ENCODE measurements around the gene NUDT3.

NUDT3 gene

DNA sequence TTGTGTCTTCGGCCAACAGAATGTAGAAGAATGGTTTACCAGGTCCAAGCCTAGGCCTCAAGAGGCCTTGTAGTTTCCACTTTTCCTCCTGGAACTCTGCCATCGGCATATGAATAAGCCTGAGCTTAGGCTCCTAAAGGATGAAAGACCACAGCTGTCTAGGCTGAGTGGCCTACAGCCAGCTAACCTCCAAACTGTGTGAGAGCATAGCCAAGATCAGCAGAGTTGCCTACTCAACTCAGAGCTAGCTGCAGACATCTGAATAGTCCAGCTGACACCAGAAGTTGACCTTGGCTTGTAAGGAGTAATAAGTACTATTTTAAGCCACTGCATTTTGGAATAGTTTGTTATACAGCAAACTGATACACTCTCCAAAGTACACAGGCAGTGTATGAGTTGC lies 91.1 kb downstream of the NUDT3 start:
- Histone ChIP-seq H3K4me1 (ENCODE audit: control insufficient read depth in 5 of 5, insufficient read depth in 5 of 5, low read length in 5 of 5) (peaks cover 0 to 17% (median 12%) of the 10 kb centered on the region in 5 donors), H3K4me3 (ENCODE audit: low read depth in 1 of 5, low read length in 5 of 5) (no peak overlapping the region), H3K9ac (ENCODE audit: low read length in 5 of 5) (no peak overlapping the region), H3K27ac (ENCODE audit: low read depth, low read length) (no peak overlapping the region), H3K9me3 (ENCODE audit: control insufficient read depth in 5 of 5, low read length in 5 of 5) (no peaks in the 10 kb centered on the region), H3K36me3 (ENCODE audit: control insufficient read depth in 5 of 5, insufficient read depth in 5 of 5, low read length in 5 of 5) (no peaks in the 10 kb centered on the region), H3K27me3 (ENCODE audit: control insufficient read depth in 5 of 5, insufficient read depth in 4 of 5, low read length in 5 of 5) (no peaks in the 10 kb centered on the region)

GRCh38 chr6:34300332-34300751 lies 92.1 kb downstream of the NUDT3 start:
- H3K27ac ChIP-seq (ENCODE audit: low read depth, low read length) = no peak overlapping the region
- peaks cover 0 to 11% (median 4%) of the 10 kb centered on the region in 5 donors for H3K4me1 ChIP-seq (ENCODE audit: control insufficient read depth in 5 of 5, insufficient read depth in 5 of 5, low read length in 5 of 5)
- no peaks in the 10 kb centered on the region for H3K9me3 ChIP-seq (ENCODE audit: control insufficient read depth in 5 of 5, low read length in 5 of 5)
- H3K27me3 ChIP-seq (ENCODE audit: control insufficient read depth in 5 of 5, insufficient read depth in 4 of 5, low read length in 5 of 5) = no peaks in the 10 kb centered on the region
- H3K36me3 ChIP-seq (ENCODE audit: control insufficient read depth in 5 of 5, insufficient read depth in 5 of 5, low read length in 5 of 5) = no peaks in the 10 kb centered on the region
- peak overlapping the region in 1 of 5 donors; percentile 35 for H3K9ac ChIP-seq (ENCODE audit: low read length in 5 of 5)
- H3K4me3 ChIP-seq (ENCODE audit: low read depth in 1 of 5, low read length in 5 of 5) = no peak overlapping the region

GRCh38 chr6:34298941-34299340 lies 93.5 kb downstream of the NUDT3 start:
- H3K4me3 ChIP-seq (ENCODE audit: low read depth in 1 of 5, low read length in 5 of 5) = no peak overlapping the region
- H3K9ac ChIP-seq (ENCODE audit: low read length in 5 of 5) = no peak overlapping the region
- peaks cover 0 to 11% (median 4%) of the 10 kb centered on the region in 5 donors for H3K4me1 ChIP-seq (ENCODE audit: control insufficient read depth in 5 of 5, insufficient read depth in 5 of 5, low read length in 5 of 5)
- H3K36me3 ChIP-seq (ENCODE audit: control insufficient read depth in 5 of 5, insufficient read depth in 5 of 5, low read length in 5 of 5) = peaks cover 0 to 3% (median 1%) of the 10 kb centered on the region in 5 donors
- H3K27ac ChIP-seq (ENCODE audit: low read depth, low read length) = no peak overlapping the region
- H3K27me3 ChIP-seq (ENCODE audit: control insufficient read depth in 5 of 5, insufficient read depth in 4 of 5, low read length in 5 of 5) = no peaks in the 10 kb centered on the region
- no peaks in the 10 kb centered on the region for H3K9me3 ChIP-seq (ENCODE audit: control insufficient read depth in 5 of 5, low read length in 5 of 5)

DNA sequence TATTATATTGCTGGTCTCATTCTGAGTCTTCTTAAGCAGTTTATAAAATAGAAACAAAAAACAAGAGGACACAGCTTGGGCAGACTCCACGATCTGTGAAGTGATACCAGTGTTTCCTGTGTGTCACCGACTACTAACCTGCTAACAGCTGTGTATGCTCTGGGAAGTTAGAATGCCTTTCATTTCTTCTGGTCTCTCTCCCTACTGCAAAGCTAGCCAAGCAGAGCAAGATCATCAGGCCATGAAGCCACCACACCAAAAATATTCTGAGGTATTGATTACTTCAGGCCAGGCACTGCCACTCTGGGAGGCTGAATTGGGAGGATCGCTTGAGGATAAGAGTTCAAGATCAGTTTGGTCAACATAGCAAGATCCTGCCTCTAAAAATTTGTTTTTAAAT lies 96.7 kb downstream of the NUDT3 start:
- peaks cover 0 to 4% (median 0%) of the 10 kb centered on the region in 5 donors for H3K4me1 ChIP-seq (ENCODE audit: control insufficient read depth in 5 of 5, insufficient read depth in 5 of 5, low read length in 5 of 5)
- no peak overlapping the region for H3K4me3 ChIP-seq (ENCODE audit: low read depth in 1 of 5, low read length in 5 of 5)
- H3K27me3 ChIP-seq (ENCODE audit: control insufficient read depth in 5 of 5, insufficient read depth in 4 of 5, low read length in 5 of 5) = no peaks in the 10 kb centered on the region
- H3K9me3 ChIP-seq (ENCODE audit: control insufficient read depth in 5 of 5, low read length in 5 of 5) = no peaks in the 10 kb centered on the region
- no peak overlapping the region for H3K9ac ChIP-seq (ENCODE audit: low read length in 5 of 5)
- peaks cover 4 to 26% (median 20%) of the 10 kb centered on the region in 5 donors for H3K36me3 ChIP-seq (ENCODE audit: control insufficient read depth in 5 of 5, insufficient read depth in 5 of 5, low read length in 5 of 5)
- H3K27ac ChIP-seq (ENCODE audit: low read depth, low read length) = no peak overlapping the region

GRCh38 chr6:34292954-34293353 lies 99.5 kb downstream of the NUDT3 start:
- Histone ChIP-seq H3K27ac (ENCODE audit: low read depth, low read length) (no peak overlapping the region), H3K9me3 (ENCODE audit: control insufficient read depth in 5 of 5, low read length in 5 of 5) (no peaks in the 10 kb centered on the region), H3K4me3 (ENCODE audit: low read depth in 1 of 5, low read length in 5 of 5) (no peak overlapping the region), H3K4me1 (ENCODE audit: control insufficient read depth in 5 of 5, insufficient read depth in 5 of 5, low read length in 5 of 5) (peaks cover 0 to 13% (median 10%) of the 10 kb centered on the region in 5 donors), H3K27me3 (ENCODE audit: control insufficient read depth in 5 of 5, insufficient read depth in 4 of 5, low read length in 5 of 5) (no peaks in the 10 kb centered on the region), H3K36me3 (ENCODE audit: control insufficient read depth in 5 of 5, insufficient read depth in 5 of 5, low read length in 5 of 5) (peaks cover 4 to 26% (median 20%) of the 10 kb centered on the region in 5 donors), H3K9ac (ENCODE audit: low read length in 5 of 5) (no peak overlapping the region)

- peaks cover 4 to 30% (median 20%) of the 10 kb centered on the region in 5 donors for H3K36me3 ChIP-seq (ENCODE audit: control insufficient read depth in 5 of 5, insufficient read depth in 5 of 5, low read length in 5 of 5)
Measured at GRCh38 chr6:34289137-34289536, 103.3 kb downstream of the NUDT3 start.

DNA sequence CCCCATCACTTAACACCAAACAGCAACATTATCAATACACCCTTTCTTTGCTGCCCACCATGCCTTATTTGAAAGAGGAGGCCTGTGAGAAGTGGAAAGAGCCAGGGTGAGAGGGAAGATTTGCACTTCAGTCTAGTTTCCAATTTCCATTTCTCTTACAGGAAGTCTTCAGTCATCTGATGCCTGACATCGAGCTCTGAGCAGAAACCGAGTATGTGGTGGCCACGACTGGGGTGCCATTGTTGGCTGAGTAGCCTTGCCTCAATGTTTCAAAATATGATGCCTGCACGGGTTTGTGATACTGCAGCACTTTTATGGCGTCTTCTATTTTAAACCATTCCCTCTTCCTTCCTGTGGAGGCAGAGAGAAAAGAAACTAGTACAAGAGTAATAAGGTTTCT lies 103.9 kb downstream of the NUDT3 start:
- Histone ChIP-seq H3K36me3 (ENCODE audit: control insufficient read depth in 5 of 5, insufficient read depth in 5 of 5, low read length in 5 of 5) (peaks cover 3 to 25% (median 18%) of the 10 kb centered on the region in 5 donors), H3K9ac (ENCODE audit: low read length in 5 of 5) (no peak overlapping the region), H3K4me1 (ENCODE audit: control insufficient read depth in 5 of 5, insufficient read depth in 5 of 5, low read length in 5 of 5) (peaks cover 7 to 46% (median 36%) of the 10 kb centered on the region in 5 donors), H3K4me3 (ENCODE audit: low read depth in 1 of 5, low read length in 5 of 5) (no peak overlapping the region), H3K9me3 (ENCODE audit: control insufficient read depth in 5 of 5, low read length in 5 of 5) (peaks cover 0 to 3% (median 0%) of the 10 kb centered on the region in 5 donors), H3K27me3 (ENCODE audit: control insufficient read depth in 5 of 5, insufficient read depth in 4 of 5, low read length in 5 of 5) (no peaks in the 10 kb centered on the region), H3K27ac (ENCODE audit: low read depth, low read length) (no peak overlapping the region)

More at GRCh38 chr6:34289137-34289536, 103.3 kb downstream of the NUDT3 start:
- Histone ChIP-seq H3K4me3 (ENCODE audit: low read depth in 1 of 5, low read length in 5 of 5) (no peak overlapping the region), H3K27ac (ENCODE audit: low read depth, low read length) (no peak overlapping the region), H3K9me3 (ENCODE audit: control insufficient read depth in 5 of 5, low read length in 5 of 5) (peaks cover 0 to 3% (median 0%) of the 10 kb centered on the region in 5 donors), H3K4me1 (ENCODE audit: control insufficient read depth in 5 of 5, insufficient read depth in 5 of 5, low read length in 5 of 5) (peaks cover 7 to 41% (median 32%) of the 10 kb centered on the region in 5 donors), H3K27me3 (ENCODE audit: control insufficient read depth in 5 of 5, insufficient read depth in 4 of 5, low read length in 5 of 5) (no peaks in the 10 kb centered on the region), H3K9ac (ENCODE audit: low read length in 5 of 5) (no peak overlapping the region)

DNA sequence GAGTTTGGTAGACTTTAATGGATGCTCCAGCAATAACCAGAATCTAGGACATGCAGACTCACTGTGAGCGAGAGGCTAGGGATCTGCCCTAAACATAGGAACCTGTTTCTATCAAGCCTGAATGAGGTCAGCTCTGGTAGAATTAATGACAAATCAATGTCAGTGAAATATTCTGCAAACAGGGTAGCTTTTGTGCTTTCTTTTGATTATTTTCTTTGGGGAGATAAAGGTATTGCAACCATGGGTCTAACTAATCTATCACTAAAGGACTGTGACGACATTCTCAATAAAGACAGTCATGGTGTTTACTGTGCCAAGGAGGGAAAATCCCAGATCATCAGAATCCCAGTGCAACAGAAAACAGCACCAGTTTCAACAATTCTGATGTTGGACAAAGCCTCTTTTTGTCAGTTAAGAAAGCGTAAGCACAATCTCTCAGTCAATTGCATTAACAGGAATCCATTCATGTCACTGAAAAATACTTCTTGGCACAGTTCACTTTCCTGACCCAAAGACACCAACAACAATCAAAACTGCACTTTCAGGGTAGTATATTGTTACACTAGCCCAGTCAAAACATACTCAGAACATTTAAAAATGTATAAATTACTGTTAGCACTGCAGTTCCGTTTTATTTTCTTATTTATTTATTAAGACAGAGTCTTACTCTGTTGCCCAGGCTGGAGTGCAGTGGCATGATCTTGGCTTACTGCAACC lies 106.9 kb downstream of the NUDT3 start:
- Histone ChIP-seq H3K4me1 (ENCODE audit: control insufficient read depth in 5 of 5, insufficient read depth in 5 of 5, low read length in 5 of 5) (peaks cover 7 to 60% (median 36%) of the 10 kb centered on the region in 5 donors), H3K9ac (ENCODE audit: low read length in 5 of 5) (no peak overlapping the region)

GRCh38 chr6:34284563-34285447 lies 107.7 kb downstream of the NUDT3 start:
- Histone ChIP-seq H3K9me3 (ENCODE audit: control insufficient read depth in 5 of 5, low read length in 5 of 5) (peaks cover 0 to 3% (median 0%) of the 10 kb centered on the region in 5 donors), H3K9ac (ENCODE audit: low read length in 5 of 5) (no peak overlapping the region), H3K4me1 (ENCODE audit: control insufficient read depth in 5 of 5, insufficient read depth in 5 of 5, low read length in 5 of 5) (peaks cover 7 to 66% (median 36%) of the 10 kb centered on the region in 5 donors), H3K27me3 (ENCODE audit: control insufficient read depth in 5 of 5, insufficient read depth in 4 of 5, low read length in 5 of 5) (no peaks in the 10 kb centered on the region), H3K4me3 (ENCODE audit: low read depth in 1 of 5, low read length in 5 of 5) (peak overlapping the region in 1 of 5 donors; percentile 4), H3K36me3 (ENCODE audit: control insufficient read depth in 5 of 5, insufficient read depth in 5 of 5, low read length in 5 of 5) (peaks cover 0 to 15% (median 2%) of the 10 kb centered on the region in 5 donors), H3K27ac (ENCODE audit: low read depth, low read length) (no peak overlapping the region)

More for the DNA sequence above, 106.9 kb downstream of the NUDT3 start:
- Histone ChIP-seq H3K9me3 (ENCODE audit: control insufficient read depth in 5 of 5, low read length in 5 of 5) (peaks cover 0 to 3% (median 0%) of the 10 kb centered on the region in 5 donors), H3K4me3 (ENCODE audit: low read depth in 1 of 5, low read length in 5 of 5) (no peak overlapping the region), H3K27ac (ENCODE audit: low read depth, low read length) (no peak overlapping the region), H3K36me3 (ENCODE audit: control insufficient read depth in 5 of 5, insufficient read depth in 5 of 5, low read length in 5 of 5) (peaks cover 0 to 9% (median 2%) of the 10 kb centered on the region in 5 donors), H3K27me3 (ENCODE audit: control insufficient read depth in 5 of 5, insufficient read depth in 4 of 5, low read length in 5 of 5) (no peaks in the 10 kb centered on the region)
